GM12878 (cell line): ENCODE results near the gene NFAM1. TPM values are rescaled to one million over a fixed set of nuclear protein-coding genes. Genes with fewer than 3 reads are reported as not detected.

Experiments
- ATAC-seq: fragments of 200-7000 bp; cut with Tn5 transposase; 3 replicates; pipeline ENCODE4 v1.9.1; 2020; ENCODE audit warnings: mild to moderate bottlenecking, moderate library complexity
- BruUV-seq: library from RNA; stranded (reverse); fragments of 400-500 nt; replicated peaks from 2 replicates; lab custom pipeline; 2021; lab: Mats Ljungman, UMichigan
- CTCF ChIA-PET: fragments of 300-600 bp; sonication (Branson Sonifier 250); formaldehyde crosslinking; extraction: SDS; loops from one replicate; lab custom pipeline; 2021; ENCODE audit warnings: inconsistent platforms; lab: Yijun Ruan, JAX
- POLR2A ChIA-PET: fragments of 350-600 bp; formaldehyde crosslinking; extraction: SDS; loops from one replicate; lab custom pipeline; 2021; ENCODE audit warnings: inconsistent platforms; lab: Charles Lee
- RAD21 ChIA-PET: fragments of 300-600 bp; sonication (Branson Sonifier 250); formaldehyde crosslinking; loops from one replicate; lab custom pipeline; 2023; ENCODE audit warnings: antibody characterized with exemption; ENCODE audit not compliant: unreplicated experiment; lab: Charles Lee
- SMC1A ChIA-PET: fragments of 300-600 bp; sonication (Branson Sonifier 250); formaldehyde crosslinking; loops from one replicate; lab custom pipeline; 2023; ENCODE audit not compliant: unreplicated experiment, uncharacterized antibody; lab: Charles Lee
- DNase-seq: peaks from one replicate; pipeline ENCODE4 v3.0.0-alpha.2; 2011; ENCODE audit warnings: low read depth, low spot score
- FAIRE-seq: peaks from 3 replicates; lab custom pipeline; 2011; peaks lifted over from hg19 to GRCh38; lab: Jason Lieb, UNC
- H2AFZ ChIP-seq: 2 replicates; pipeline ENCODE4 v1.6.0; 2011; ENCODE audit warnings: low read depth, low read length, control low read depth; ENCODE audit not compliant: control insufficient read depth
- H3K27ac ChIP-seq: 2 replicates; pipeline ENCODE4 v1.5.1; 2011; ENCODE audit warnings: control low read depth; ENCODE audit not compliant: control insufficient read depth, insufficient read depth
- H3K27me3 ChIP-seq, 2 experiments: replicated peaks in 1 of 2; 2 replicates each; pipeline versions ENCODE4 v1.6.0 to v1.6.1; 2011; ENCODE audit warnings: low read length in 1 of 2; ENCODE audit not compliant: control insufficient read depth in 2 of 2, insufficient read depth in 2 of 2
- H3K36me3 ChIP-seq, 2 experiments: 2 replicates each; pipeline ENCODE4 v1.5.1; 2011; ENCODE audit warnings: low read length in 1 of 2; ENCODE audit not compliant: control insufficient read depth in 2 of 2, insufficient read depth in 2 of 2
- H3K4me1 ChIP-seq: 2 replicates; pipeline ENCODE4 v1.6.1; 2011; ENCODE audit warnings: mild to moderate bottlenecking, low read length, moderate library complexity, mixed read lengths; ENCODE audit not compliant: control insufficient read depth, insufficient read depth
- H3K4me2 ChIP-seq: 2 replicates; pipeline ENCODE4 v1.6.0; 2011; ENCODE audit warnings: control low read depth; ENCODE audit not compliant: control insufficient read depth, insufficient read depth
- H3K4me3 ChIP-seq: fragments of 200-600 bp; sonication (generic); 2 replicates; pipeline ENCODE4 v1.5.1; 2016
- H3K79me2 ChIP-seq: 2 replicates; pipeline ENCODE4 v1.6.0; 2011; ENCODE audit warnings: low read length; ENCODE audit not compliant: control insufficient read depth, insufficient read depth
- H3K9ac ChIP-seq: 2 replicates; pipeline ENCODE4 v1.8.0; 2011; ENCODE audit warnings: low read length, control low read depth, mixed read lengths; ENCODE audit not compliant: control insufficient read depth, insufficient read depth
- H3K9me3 ChIP-seq: replicated peaks from 3 replicates; pipeline ENCODE4 v1.5.1; 2011; ENCODE audit warnings: mild to moderate bottlenecking, low read length; ENCODE audit not compliant: control insufficient read depth, insufficient read depth
- H4K20me1 ChIP-seq: 2 replicates; pipeline ENCODE4 v1.6.0; 2011; ENCODE audit not compliant: control insufficient read depth, insufficient read depth
- ATF3 ChIP-seq: IDR thresholded peaks from 2 replicates; pipeline ENCODE4 v1.6.1; 2011; ENCODE audit warnings: low read depth, mild to moderate bottlenecking, low read length, moderate library complexity, borderline replicate concordance; ENCODE audit errors: extremely low read depth
- CBX3 ChIP-seq: fragments of 200-600 bp; sonication (generic); IDR thresholded peaks from 2 replicates; pipeline ENCODE4 v1.6.1; 2016; ENCODE audit warnings: low read depth, borderline replicate concordance
- GATAD2B ChIP-seq: fragments of 450-650 bp; conservative IDR thresholded peaks from 2 replicates; pipeline ENCODE4 v1.6.1; 2017; ENCODE audit warnings: low read depth, mild to moderate bottlenecking, moderate library complexity
- IKZF1 ChIP-seq: fragments of 450-650 bp; conservative IDR thresholded peaks from 2 replicates; pipeline ENCODE4 v1.6.1; 2017; ENCODE audit warnings: antibody characterized with exemption, mild to moderate bottlenecking
- IRF4 ChIP-seq: IDR thresholded peaks from 2 replicates; pipeline ENCODE4 v1.6.1; 2011; ENCODE audit warnings: low read depth, low read length
- MXI1 ChIP-seq: fragments of 150-350 bp; IDR thresholded peaks from 2 replicates; pipeline ENCODE4 v1.6.1; 2011; ENCODE audit warnings: low read depth, mild to moderate bottlenecking, inconsistent platforms, low read length, improper control_type of control experiment
- NFIC ChIP-seq: IDR thresholded peaks from 2 replicates; pipeline ENCODE4 v1.6.1; 2012; ENCODE audit warnings: low read depth, mild to moderate bottlenecking, inconsistent platforms, low read length, moderate library complexity
- NRF1 ChIP-seq: conservative IDR thresholded peaks from 2 replicates; pipeline ENCODE4 v1.6.1; 2011; ENCODE audit warnings: mild to moderate bottlenecking, low read depth, low read length, improper control_type of control experiment
- PBX3 ChIP-seq: IDR thresholded peaks from 2 replicates; pipeline ENCODE4 v1.6.1; 2011; ENCODE audit warnings: mild to moderate bottlenecking, low read depth, low read length, moderate library complexity; ENCODE audit not compliant: insufficient replicate concordance
- POLR2A ChIP-seq: IDR thresholded peaks from 2 replicates; pipeline ENCODE4 v1.6.1; 2011; ENCODE audit warnings: low read depth, mild to moderate bottlenecking, low read length
- RELB ChIP-seq: fragments of 450-650 bp; IDR thresholded peaks from 2 replicates; pipeline ENCODE4 v1.6.1; 2017; ENCODE audit warnings: low read depth, mild to moderate bottlenecking, moderate library complexity
- REST ChIP-seq: IDR thresholded peaks from 2 replicates; pipeline ENCODE4 v1.6.1; 2012; ENCODE audit warnings: mild to moderate bottlenecking, low read depth, low read length
- SIX5 ChIP-seq: IDR thresholded peaks from 2 replicates; pipeline ENCODE4 v1.6.1; 2011; ENCODE audit warnings: mild to moderate bottlenecking, low read depth, low read length, moderate library complexity; ENCODE audit not compliant: severe bottlenecking
- TARDBP ChIP-seq: IDR thresholded peaks from 2 replicates; pipeline ENCODE4 v1.6.1; 2016; ENCODE audit warnings: borderline replicate concordance
- USF2 ChIP-seq: IDR thresholded peaks from 2 replicates; pipeline ENCODE4 v1.6.1; 2011; ENCODE audit warnings: low read depth, low read length, improper control_type of control experiment, borderline replicate concordance
- WRNIP1 ChIP-seq: IDR thresholded peaks from 2 replicates; pipeline ENCODE4 v1.6.1; 2011; ENCODE audit warnings: low read depth, low read length, improper control_type of control experiment, borderline replicate concordance
- WGBS: methylation state at CpG from one replicate; pipeline ENCODE4 v1.1.6; 2016; ENCODE audit warnings: low lambda C conversion rate; ENCODE audit not compliant: insufficient replicate concordance, insufficient coverage; ENCODE audit errors: missing lambda C conversion rate; 5-methylcytosine and 5-hydroxymethylcytosine counted together
- in situ Hi-C: fragments of 300-500 bp; cut with MboI; formaldehyde crosslinking; loops from 9 replicates; pipeline ENCODE4 v1.14.3; 2018; ENCODE audit warnings: mixed read lengths
- intact Hi-C: fragments of 100-400 bp; cut with micrococcal nuclease; formaldehyde crosslinking; loops from one replicate; pipeline ENCODE4 v1.14.2; 2022; ENCODE audit not compliant: unreplicated experiment
- polyA plus RNA-seq, 11 experiments: library from polyadenylated mRNA; depleted of rRNA in 4 of 11; unstranded in 6 of 11; stranded (reverse) in 5 of 11; fragments of >200 nt; fragmentation: Nextera tagmentation in 4 of 11; fragmentation: Illumina TruSeq in 1 of 11; extraction: Ambion mirVana in 4 of 11; extraction: Trizol in 1 of 11; gene quantifications; 1 replicate in 1 of 11; 2 replicates in 10 of 11; pipeline versions ENCODE4 v1.2.1 to v1.2.3, GENCODE V29; 2011 to 2016; ENCODE audit warnings: inconsistent platforms in 2 of 11, missing spikeins in 2 of 11, low read depth in 1 of 11
- total RNA-seq, 4 experiments: library from RNA; depleted of rRNA in 3 of 4; stranded (reverse); fragments of >200 nt in 3 of 4; fragmentation: Illumina TruSeq in 1 of 4; extraction: Trizol in 1 of 4; gene quantifications; 2 replicates each; pipeline versions ENCODE4 v1.2.1 to v1.2.3, GENCODE V29; 2013 to 2021

The NFAM1 gene
- total and polyA plus RNA-seq, 10 of the 15 experiments (the other 5 are each of a cell fraction or from before 2014, with no cell fraction given), result 0.13 to 1.3 (median 0.24) TPM; not detected in 3

- no peak for DNase-seq
- ATAC-seq, result no peak
- Histone ChIP-seq H4K20me1 (no peaks in the 10 kb centered on the region; the same call in 1 of the 2 replicates), H3K36me3 (no peaks in the 10 kb centered on the region), H3K27me3 (no peaks in the 10 kb centered on the region; a peak in 1 of 4 replicates), H3K4me3 (no peak overlapping the region), H3K27ac (no peak overlapping the region), H2AFZ (no peak overlapping the region), H3K9ac (no peak overlapping the region), H3K79me2 (no peaks in the 10 kb centered on the region), H3K4me2 (no peak overlapping the region), H3K9me3 (no peaks in the 10 kb centered on the region), H3K4me1 (no peaks in the 10 kb centered on the region)
- in situ Hi-C loops (no loop called here), intact Hi-C loops (no loop called here)
- ChIA-PET RAD21 (no interaction called here), SMC1A (no interaction called here), POLR2A (no interaction called here), CTCF (no interaction called here)
- no peak for FAIRE-seq
- WGBS, result 14% methylated on average over 6 of the region's 6 CpGs
- BruUV-seq, result no TSS peak
- TF ChIP-seq IRF4 (no peak), POLR2A (no peak), REST (no peak), ATF3 (no peak), CBX3 (no peak), SIX5 (no peak), WRNIP1 (no peak), PBX3 (no peak), GATAD2B (no peak), NRF1 (no peak), RELB (no peak), NFIC (no peak), USF2 (no peak), MXI1 (no peak), TARDBP (no peak), IKZF1 (no peak)
Measured at GRCh38 chr22:42387631-42388030, 44.6 kb downstream of the NFAM1 start.
